Measurements from ENCODE around the gene MATN1. TPM values are rescaled to one million over a fixed set of nuclear protein-coding genes. Genes with fewer than 3 reads are reported as not detected.

Gene MATN1
- total and polyA plus RNA-seq, 5 donors from 2014 or later: 1.9 TPM; not detected in 4

- Mint-ChIP-seq H3K27ac (no peak overlapping the region), H3K9me3 (no peaks in the 10 kb centered on the region), H3K27me3 (peaks cover 24% of the 10 kb centered on the region), H3K4me3 (no peak overlapping the region), H3K4me1 (peaks cover 0 to 9% (median 1%) of the 10 kb centered on the region in 4 donors), H3K36me3 (no peaks in the 10 kb centered on the region)
- no peak for DNase-seq
- no peak for ATAC-seq (ENCODE audit: low read depth in 2 of 2)
- no peaks in the 10 kb centered on the region for H3K27me3 ChIP-seq (ENCODE audit: control insufficient read depth, insufficient read depth, low read length)
- H3K4me1 ChIP-seq (ENCODE audit: control insufficient read depth, insufficient read depth, low read length, poor library complexity, severe bottlenecking): no peaks in the 10 kb centered on the region
- no peak overlapping the region for H3K4me3 ChIP-seq (ENCODE audit: low read depth, low read length)
- H3K36me3 ChIP-seq (ENCODE audit: control insufficient read depth, insufficient read depth, low read length): no peaks in the 10 kb centered on the region
- no peaks in the 10 kb centered on the region for H3K9me3 ChIP-seq (ENCODE audit: control insufficient read depth in 2 of 2, low read length in 2 of 2)
- no peak overlapping the region for H3K27ac ChIP-seq (ENCODE audit: insufficient read depth, low read length, poor library complexity, severe bottlenecking)
These were observed 29.6 kb downstream of the MATN1 start for GRCh38 chr1:30693822-30694221.

GRCh38 chr1:30693366-30693765 is 30.0 kb downstream of the MATN1 start:
- H3K36me3 Mint-ChIP-seq: no peaks in the 10 kb centered on the region
- H3K4me1 ChIP-seq (ENCODE audit: control insufficient read depth, insufficient read depth, low read length, poor library complexity, severe bottlenecking): no peaks in the 10 kb centered on the region
- H3K4me3 Mint-ChIP-seq: no peak overlapping the region
- DNase-seq (no peak), ATAC-seq (ENCODE audit: low read depth in 2 of 2) (no peak)
- H3K27ac Mint-ChIP-seq: no peak overlapping the region
- no peaks in the 10 kb centered on the region for H3K9me3 ChIP-seq (ENCODE audit: control insufficient read depth in 2 of 2, low read length in 2 of 2)
- H3K27me3 Mint-ChIP-seq: peaks cover 27% of the 10 kb centered on the region
- H3K9me3 Mint-ChIP-seq: no peaks in the 10 kb centered on the region
- H3K27ac ChIP-seq (ENCODE audit: insufficient read depth, low read length, poor library complexity, severe bottlenecking): no peak overlapping the region
- no peak overlapping the region for H3K4me3 ChIP-seq (ENCODE audit: low read depth, low read length)
- H3K4me1 Mint-ChIP-seq: peaks cover 0 to 9% (median 1%) of the 10 kb centered on the region in 4 donors
- H3K36me3 ChIP-seq (ENCODE audit: control insufficient read depth, insufficient read depth, low read length): no peaks in the 10 kb centered on the region
- no peaks in the 10 kb centered on the region for H3K27me3 ChIP-seq (ENCODE audit: control insufficient read depth, insufficient read depth, low read length)

GRCh38 chr1:30692948-30693301 is 30.5 kb downstream of the MATN1 start:
- peaks cover 0 to 9% (median 1%) of the 10 kb centered on the region in 4 donors for H3K4me1 Mint-ChIP-seq
- no peaks in the 10 kb centered on the region for H3K4me1 ChIP-seq (ENCODE audit: control insufficient read depth, insufficient read depth, low read length, poor library complexity, severe bottlenecking)
- ATAC-seq (ENCODE audit: low read depth in 2 of 2) (no peak), DNase-seq (no peak)
- H3K4me3 Mint-ChIP-seq: no peak overlapping the region
- no peak overlapping the region for H3K4me3 ChIP-seq (ENCODE audit: low read depth, low read length)
- no peaks in the 10 kb centered on the region for H3K36me3 Mint-ChIP-seq
- H3K27ac ChIP-seq (ENCODE audit: insufficient read depth, low read length, poor library complexity, severe bottlenecking): no peak overlapping the region
- no peaks in the 10 kb centered on the region for H3K9me3 ChIP-seq (ENCODE audit: control insufficient read depth in 2 of 2, low read length in 2 of 2)
- no peaks in the 10 kb centered on the region for H3K36me3 ChIP-seq (ENCODE audit: control insufficient read depth, insufficient read depth, low read length)
- peaks cover 2% of the 10 kb centered on the region for H3K27me3 ChIP-seq (ENCODE audit: control insufficient read depth, insufficient read depth, low read length)
- no peaks in the 10 kb centered on the region for H3K9me3 Mint-ChIP-seq
- H3K27ac Mint-ChIP-seq: no peak overlapping the region
- H3K27me3 Mint-ChIP-seq: peaks cover 30% of the 10 kb centered on the region

GRCh38 chr1:30692201-30692947 is 31.0 kb downstream of the MATN1 start:
- Histone ChIP-seq H3K36me3 (ENCODE audit: control insufficient read depth, insufficient read depth, low read length) (no peaks in the 10 kb centered on the region), H3K4me1 (ENCODE audit: control insufficient read depth, insufficient read depth, low read length, poor library complexity, severe bottlenecking) (no peaks in the 10 kb centered on the region), H3K27me3 (ENCODE audit: control insufficient read depth, insufficient read depth, low read length) (peaks cover 2% of the 10 kb centered on the region), H3K27ac (ENCODE audit: insufficient read depth, low read length, poor library complexity, severe bottlenecking) (no peak overlapping the region), H3K9me3 (ENCODE audit: control insufficient read depth in 2 of 2, low read length in 2 of 2) (no peaks in the 10 kb centered on the region), H3K4me3 (ENCODE audit: low read depth, low read length) (no peak overlapping the region)
- H3K9me3 Mint-ChIP-seq: no peaks in the 10 kb centered on the region
- H3K4me3 Mint-ChIP-seq: no peak overlapping the region
- peaks cover 0 to 9% (median 1%) of the 10 kb centered on the region in 4 donors for H3K4me1 Mint-ChIP-seq
- ATAC-seq (ENCODE audit: low read depth in 2 of 2) (no peak), DNase-seq (no peak)
- peak overlapping the region in 1 of 3 donors; percentile 34 for H3K27ac Mint-ChIP-seq
- H3K27me3 Mint-ChIP-seq: peaks cover 35% of the 10 kb centered on the region
- no peaks in the 10 kb centered on the region for H3K36me3 Mint-ChIP-seq

GRCh38 chr1:30691480-30691879 is 31.9 kb downstream of the MATN1 start:
- H3K4me3 Mint-ChIP-seq: no peak overlapping the region

GRCh38 chr1:30689901-30690645 is 33.3 kb downstream of the MATN1 start:
- peaks cover 5% of the 10 kb centered on the region for H3K4me1 ChIP-seq (ENCODE audit: control insufficient read depth, insufficient read depth, low read length, poor library complexity, severe bottlenecking)
- no peaks in the 10 kb centered on the region for H3K9me3 ChIP-seq (ENCODE audit: control insufficient read depth in 2 of 2, low read length in 2 of 2)
- H3K9me3 Mint-ChIP-seq: peaks cover 0 to 3% (median 0%) of the 10 kb centered on the region in 7 donors
- H3K4me3 ChIP-seq (ENCODE audit: low read depth, low read length): no peak overlapping the region
- ATAC-seq (ENCODE audit: low read depth in 2 of 2): no peak
- H3K36me3 ChIP-seq (ENCODE audit: control insufficient read depth, insufficient read depth, low read length): no peaks in the 10 kb centered on the region
- H3K27me3 ChIP-seq (ENCODE audit: control insufficient read depth, insufficient read depth, low read length): peaks cover 2% of the 10 kb centered on the region
- H3K27ac Mint-ChIP-seq: peak overlapping the region in 1 of 3 donors; percentile 48
- no peak overlapping the region for H3K4me3 Mint-ChIP-seq
- H3K27ac ChIP-seq (ENCODE audit: insufficient read depth, low read length, poor library complexity, severe bottlenecking): no peak overlapping the region
- peaks cover 50% of the 10 kb centered on the region for H3K27me3 Mint-ChIP-seq
- H3K36me3 Mint-ChIP-seq: no peaks in the 10 kb centered on the region
- DNase-seq: no peak
- H3K4me1 Mint-ChIP-seq: peaks cover 0 to 9% (median 1%) of the 10 kb centered on the region in 4 donors

More at GRCh38 chr1:30691480-30691879, 31.9 kb downstream of the MATN1 start:
- no peak overlapping the region for H3K27ac Mint-ChIP-seq
- no peaks in the 10 kb centered on the region for H3K36me3 ChIP-seq (ENCODE audit: control insufficient read depth, insufficient read depth, low read length)
- peaks cover 0 to 3% (median 0%) of the 10 kb centered on the region in 7 donors for H3K9me3 Mint-ChIP-seq
- no peak overlapping the region for H3K4me3 ChIP-seq (ENCODE audit: low read depth, low read length)
- H3K27me3 Mint-ChIP-seq: peaks cover 42% of the 10 kb centered on the region
- DNase-seq: no peak
- H3K4me1 ChIP-seq (ENCODE audit: control insufficient read depth, insufficient read depth, low read length, poor library complexity, severe bottlenecking): no peaks in the 10 kb centered on the region
- no peak for ATAC-seq (ENCODE audit: low read depth in 2 of 2)
- H3K27me3 ChIP-seq (ENCODE audit: control insufficient read depth, insufficient read depth, low read length): peaks cover 2% of the 10 kb centered on the region
- no peaks in the 10 kb centered on the region for H3K9me3 ChIP-seq (ENCODE audit: control insufficient read depth in 2 of 2, low read length in 2 of 2)
- no peaks in the 10 kb centered on the region for H3K36me3 Mint-ChIP-seq
- no peak overlapping the region for H3K27ac ChIP-seq (ENCODE audit: insufficient read depth, low read length, poor library complexity, severe bottlenecking)
- H3K4me1 Mint-ChIP-seq: peaks cover 0 to 9% (median 1%) of the 10 kb centered on the region in 4 donors

GRCh38 chr1:30688920-30689794 is 34.2 kb downstream of the MATN1 start:
- no peak overlapping the region for H3K27ac ChIP-seq (ENCODE audit: insufficient read depth, low read length, poor library complexity, severe bottlenecking)
- H3K27me3 ChIP-seq (ENCODE audit: control insufficient read depth, insufficient read depth, low read length): peaks cover 7% of the 10 kb centered on the region
- H3K27ac Mint-ChIP-seq: no peak overlapping the region
- peaks cover 0 to 9% (median 7%) of the 10 kb centered on the region in 4 donors for H3K4me1 Mint-ChIP-seq
- H3K27me3 Mint-ChIP-seq: peaks cover 59% of the 10 kb centered on the region
- peaks cover 0 to 3% (median 0%) of the 10 kb centered on the region in 7 donors for H3K9me3 Mint-ChIP-seq
- no peaks in the 10 kb centered on the region for H3K36me3 Mint-ChIP-seq
- ATAC-seq (ENCODE audit: low read depth in 2 of 2): no peak
- no peaks in the 10 kb centered on the region for H3K9me3 ChIP-seq (ENCODE audit: control insufficient read depth in 2 of 2, low read length in 2 of 2)
- no peak for DNase-seq
- no peak overlapping the region for H3K4me3 Mint-ChIP-seq
- no peaks in the 10 kb centered on the region for H3K36me3 ChIP-seq (ENCODE audit: control insufficient read depth, insufficient read depth, low read length)
- H3K4me1 ChIP-seq (ENCODE audit: control insufficient read depth, insufficient read depth, low read length, poor library complexity, severe bottlenecking): peaks cover 10% of the 10 kb centered on the region
- no peak overlapping the region for H3K4me3 ChIP-seq (ENCODE audit: low read depth, low read length)
